LNCAP (cell line): ENCODE measurements around the gene SLC5A1.

ENCODE experiments used
- CTCF ChIP-seq: fragments of 450-650 bp; IDR thresholded peaks from 2 replicates; pipeline ENCODE4 v1.5.1; 2017; ENCODE audit warnings: mild to moderate bottlenecking

SLC5A1 gene

GRCh38 chr22:32122899-32123298 lies 79.8 kb downstream of the SLC5A1 start:
- TF ChIP-seq CTCF: no peak

GRCh38 chr22:32123657-32124056 lies 80.6 kb downstream of the SLC5A1 start:
- TF ChIP-seq CTCF: peak; percentile 53

DNA sequence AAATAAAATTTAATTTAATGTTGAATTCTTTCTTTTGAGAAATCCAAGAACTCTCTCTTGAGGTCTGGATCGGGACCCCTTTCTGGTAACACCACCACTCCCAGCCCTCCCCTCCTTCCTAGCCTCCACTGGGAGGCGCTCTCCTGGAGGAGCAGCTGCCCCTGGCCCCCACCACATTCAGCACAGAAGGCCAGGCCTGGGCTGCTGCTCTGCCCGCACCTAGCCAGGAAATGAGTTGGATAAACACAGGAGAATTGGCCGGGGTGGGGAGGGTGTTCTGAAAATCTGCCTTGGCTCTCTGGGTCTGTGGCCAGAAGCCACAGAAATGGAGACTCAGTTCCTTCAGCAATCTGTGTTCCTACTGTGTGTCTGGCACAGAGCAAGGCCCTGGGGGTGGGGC lies 84.8 kb downstream of the SLC5A1 start:
- TF ChIP-seq CTCF: 0 out of 2 replicates have a peak, but pooled peaks have one; percentile 7

DNA sequence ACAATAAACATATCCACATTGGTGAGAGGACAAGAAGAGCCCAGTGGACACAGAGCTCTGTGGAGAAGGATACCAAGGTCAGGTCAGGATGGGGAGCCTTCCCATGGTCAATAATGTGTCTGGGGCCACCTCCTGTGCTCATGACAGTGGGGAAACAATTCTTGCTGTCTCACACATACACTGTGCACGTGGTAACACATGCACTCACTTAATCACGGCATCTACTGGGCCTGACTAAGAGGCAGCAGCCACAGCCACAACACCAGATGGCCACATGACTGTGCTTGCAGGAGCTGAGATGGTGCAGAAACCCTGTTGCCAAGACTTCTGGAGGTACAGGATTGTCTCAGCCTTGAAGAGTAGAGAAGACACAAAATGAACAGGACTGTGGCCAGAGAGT lies 87.4 kb downstream of the SLC5A1 start:
- no peak for TF ChIP-seq CTCF

DNA sequence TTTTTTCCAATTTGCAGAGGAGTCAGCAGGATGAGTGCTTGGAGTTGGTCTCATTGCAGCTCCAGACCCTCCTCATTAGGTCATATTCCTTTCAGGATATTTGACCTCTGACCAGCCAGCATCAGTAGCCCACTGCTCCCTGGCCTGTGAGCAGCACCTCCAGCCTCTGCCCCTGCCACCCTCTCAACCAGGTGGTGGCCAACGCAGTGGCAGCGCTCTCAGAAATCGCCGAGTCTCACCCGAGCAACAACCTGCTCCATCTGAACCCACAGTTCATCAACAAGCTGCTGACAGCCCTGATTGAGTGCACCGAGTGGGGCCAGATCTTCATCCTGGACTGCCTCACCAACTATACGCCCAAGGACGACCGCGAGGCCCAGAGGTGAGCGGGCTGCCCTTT lies 89.1 kb downstream of the SLC5A1 start:
- TF ChIP-seq CTCF: no peak

GRCh38 chr22:32132783-32133182 lies 89.7 kb downstream of the SLC5A1 start:
- no peak for TF ChIP-seq CTCF

- TF ChIP-seq CTCF: peak; percentile 41; the same call in 1 of the 2 replicates
Measured at GRCh38 chr22:32140688-32141087, 97.6 kb downstream of the SLC5A1 start.

GRCh38 chr22:32142600-32142999 lies 99.5 kb downstream of the SLC5A1 start:
- no peak for TF ChIP-seq CTCF
